Right cardiac atrium (tissue), 5 donors: Measurements from ENCODE around the gene SEMA5A. TPM values are rescaled to one million over a fixed set of nuclear protein-coding genes. Genes with fewer than 3 reads are reported as not detected.
A peak's percentile ranks its signal among the peaks of the same experiment; 100 is the strongest.

Experiments
- ATAC-seq, 2 donors: fragments of 200-7000 bp; cut with Tn5 transposase; one replicate each; pipeline versions ENCODE4 v1.8.0 to v1.9.1; 2020; ENCODE audit warnings: moderate library complexity in 2 of 2, mild to moderate bottlenecking in 1 of 2
- DNase-seq, 3 donors: peaks; one replicate each; pipeline ENCODE4 v3.0.0-alpha.2; 2020
- H3K27ac ChIP-seq: one replicate; pipeline ENCODE4 v1.5.1; 2013; ENCODE audit warnings: mild to moderate bottlenecking, low read length, control low read depth, moderate library complexity
- H3K27me3 ChIP-seq: one replicate; pipeline ENCODE4 v1.6.1; 2013; ENCODE audit not compliant: control insufficient read depth, insufficient read depth
- H3K4me1 ChIP-seq: one replicate; pipeline ENCODE4 v1.6.1; 2013; ENCODE audit warnings: low read length; ENCODE audit not compliant: control insufficient read depth, insufficient read depth
- H3K4me3 ChIP-seq: one replicate; pipeline ENCODE4 v1.5.1; 2013; ENCODE audit warnings: low read length, control low read depth
- H3K9me3 ChIP-seq: one replicate; pipeline ENCODE4 v1.6.1; 2013; ENCODE audit warnings: low read length; ENCODE audit not compliant: control insufficient read depth
- WGBS: extraction: QIAGEN DNeasy Blood & Tissue Kit; methylation state at CpG from one replicate; pipeline ENCODE4 v1.1.7; 2013; 5-methylcytosine and 5-hydroxymethylcytosine counted together
- intact Hi-C, 4 donors: fragments of 100-400 bp; cut with DNase I; formaldehyde crosslinking; loops; one replicate each; pipeline versions ENCODE4 v1.11.0 to v1.14.0; 2022 to 2023
- polyA plus RNA-seq: library from polyadenylated mRNA; stranded (reverse); fragments of 200-250 nt; gene quantifications from one replicate; pipeline ENCODE4 v1.2.3, GENCODE V29; 2013
- total RNA-seq, 4 donors: library from RNA; stranded (reverse); fragmentation: NEBNext Ultra II Directional; extraction: Animal tissue kit (Norgen Biotek cat#: 25700); gene quantifications; one replicate each; pipeline ENCODE4 v1.2.1, GENCODE V29; 2021
- donor health status: healthy with polysubstance abuse.
- donor health status: DM: no; HTN: yes; CAD: no.
- donor health status: DM: no; HTN: no; CAD: no.
- donor health status: DM: no; HTN: yes; CAD: no; lungs with severe emphysema.
- donor health status: DM: yes; HTN: yes; CAD: no.

SEMA5A gene
- total and polyA plus RNA-seq, 5 donors, result 6.7 to 28.2 (median 23.9) TPM

DNA sequence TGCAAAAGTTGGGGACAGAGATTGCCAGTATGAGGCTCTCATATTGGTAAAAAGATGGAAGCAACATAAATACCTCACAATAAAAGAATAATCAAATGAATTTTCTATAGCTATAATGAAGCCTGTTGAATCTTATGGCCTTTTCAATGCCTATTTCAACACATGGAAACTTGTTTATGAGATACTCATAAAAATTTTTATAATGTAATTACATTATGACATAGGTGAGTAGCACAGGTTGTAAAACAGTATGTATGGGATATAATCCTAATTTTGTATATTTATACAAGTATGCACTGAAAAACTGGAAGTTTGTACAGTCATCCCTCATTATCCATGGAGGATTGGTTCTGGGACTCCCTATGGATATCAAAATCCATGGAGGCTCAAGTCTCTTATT, 21.2 kb upstream of the SEMA5A start:
- no peak for DNase-seq
- intact Hi-C loops, result no loop called here
- H3K27ac ChIP-seq, result no peak overlapping the region
- no peak for ATAC-seq
- H3K9me3 ChIP-seq, result peaks cover 5% of the 10 kb centered on the region
- no peaks in the 10 kb centered on the region for H3K4me1 ChIP-seq
- H3K4me3 ChIP-seq, result no peak overlapping the region
- no peaks in the 10 kb centered on the region for H3K27me3 ChIP-seq

DNA sequence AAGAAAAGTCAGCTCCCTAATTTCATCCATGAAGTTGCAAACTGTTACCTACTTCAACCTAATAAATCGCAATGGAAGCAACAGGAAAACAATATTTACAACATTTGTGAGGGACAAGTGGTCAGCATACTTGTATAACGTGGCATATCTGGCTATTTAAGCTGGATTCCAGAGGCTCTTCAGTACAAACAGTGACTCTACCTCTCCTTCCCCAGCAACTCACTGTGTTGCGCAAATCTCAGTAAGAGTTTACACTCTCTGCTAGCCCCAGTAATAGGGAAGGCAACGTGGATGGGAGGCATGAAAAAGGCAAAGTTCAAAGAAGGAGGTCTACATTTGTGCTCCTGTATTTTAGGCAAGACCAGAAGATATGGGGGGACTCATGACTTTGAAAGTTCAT, 18.9 kb upstream of the SEMA5A start:
- Histone ChIP-seq H3K4me1 (no peaks in the 10 kb centered on the region), H3K27ac (no peak overlapping the region), H3K9me3 (peaks cover 5% of the 10 kb centered on the region), H3K27me3 (no peaks in the 10 kb centered on the region), H3K4me3 (no peak overlapping the region)
- ATAC-seq (no peak), DNase-seq (no peak)
- intact Hi-C loops, result no loop called here
- 84% methylated on average over 4 of the region's 4 CpGs for WGBS

DNA sequence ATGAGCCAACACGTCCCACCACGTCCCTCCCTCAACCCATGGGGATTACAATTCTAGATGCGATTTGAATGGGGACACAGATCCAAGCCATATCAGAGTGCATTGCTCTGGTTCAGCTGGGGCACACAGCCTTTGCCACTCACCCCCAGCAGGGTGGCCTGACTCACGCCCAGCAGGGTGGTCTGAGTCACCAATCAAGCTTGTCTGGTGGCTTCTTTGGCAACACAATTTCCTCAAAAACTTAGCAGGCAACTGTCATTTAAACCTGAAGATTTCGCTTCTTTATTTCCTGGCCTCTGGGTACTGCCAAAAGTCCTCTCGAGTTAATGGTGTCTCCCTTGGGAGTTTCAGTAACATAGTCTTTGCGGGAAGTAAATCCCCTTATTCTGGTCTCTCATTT, 16.3 kb upstream of the SEMA5A start:
- ATAC-seq (no peak), DNase-seq (no peak)
- H3K27ac ChIP-seq, result no peak overlapping the region
- H3K27me3 ChIP-seq, result no peaks in the 10 kb centered on the region
- intact Hi-C loops, result no loop called here
- no peaks in the 10 kb centered on the region for H3K4me1 ChIP-seq
- H3K9me3 ChIP-seq, result peaks cover 9% of the 10 kb centered on the region
- H3K4me3 ChIP-seq, result no peak overlapping the region
- WGBS, result 63% methylated on average over 7 of the region's 7 CpGs

DNA sequence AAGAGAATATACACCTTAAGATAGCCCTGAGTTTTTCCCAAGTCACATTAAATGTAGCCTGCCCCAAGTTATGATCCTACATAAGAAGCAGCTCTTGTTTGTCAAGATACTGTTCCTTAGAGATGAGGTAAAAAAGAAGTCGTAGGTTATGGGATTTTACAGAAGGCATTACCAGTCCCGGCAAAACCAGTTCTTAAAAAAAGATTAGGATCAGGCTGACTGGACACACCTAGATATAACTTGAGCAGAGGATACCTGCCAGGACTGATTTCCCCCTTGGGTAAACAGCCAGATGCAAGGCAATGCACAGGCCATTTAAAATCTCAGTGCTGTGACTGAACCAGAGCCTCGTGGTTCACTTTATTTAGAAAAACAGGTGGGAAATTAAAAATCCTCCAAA, 14.1 kb upstream of the SEMA5A start:
- ATAC-seq, result no peak
- Histone ChIP-seq H3K9me3 (peaks cover 11% of the 10 kb centered on the region), H3K4me1 (no peaks in the 10 kb centered on the region), H3K27ac (no peak overlapping the region), H3K4me3 (no peak overlapping the region), H3K27me3 (no peaks in the 10 kb centered on the region)
- 73% methylated on average over 3 of the region's 3 CpGs for WGBS
- intact Hi-C loops, result no loop called here
- DNase-seq, result no peak

DNA sequence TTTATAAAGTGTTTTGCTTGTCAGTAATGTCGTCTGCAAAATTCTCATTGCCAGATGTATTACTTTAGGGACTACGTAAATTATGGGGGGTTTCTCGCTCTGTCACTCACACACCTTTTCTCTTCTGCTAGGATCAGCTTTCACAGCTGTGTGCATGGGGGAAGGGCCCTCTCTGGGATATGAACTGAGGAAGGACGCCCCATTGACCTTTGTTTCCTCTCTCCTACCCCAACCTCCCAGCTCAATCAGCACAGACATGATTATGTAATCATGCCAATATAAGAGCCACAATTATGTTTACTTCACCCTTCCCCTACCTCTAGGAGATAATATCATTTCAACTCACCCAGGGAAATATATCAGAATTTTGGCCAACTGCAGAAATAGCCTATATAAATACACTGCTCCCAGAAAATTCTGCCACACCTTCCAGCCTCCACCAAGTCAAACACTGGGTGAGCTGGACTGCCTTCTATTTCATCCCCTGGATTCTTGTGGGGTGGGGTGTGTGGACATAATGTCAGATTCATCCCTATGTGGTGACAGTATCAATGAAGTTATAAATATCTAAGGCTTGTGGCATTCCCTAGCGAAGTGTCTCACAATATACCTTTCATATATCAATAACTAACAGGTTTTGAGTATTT, 12.6 kb upstream of the SEMA5A start:
- DNase-seq (no peak), ATAC-seq (no peak)
- Histone ChIP-seq H3K4me1 (no peaks in the 10 kb centered on the region), H3K27me3 (no peaks in the 10 kb centered on the region), H3K9me3 (peaks cover 11% of the 10 kb centered on the region), H3K4me3 (no peak overlapping the region), H3K27ac (no peak overlapping the region)
- intact Hi-C loops, result no loop called here
- 66% methylated on average over 5 of the region's 5 CpGs for WGBS

DNA sequence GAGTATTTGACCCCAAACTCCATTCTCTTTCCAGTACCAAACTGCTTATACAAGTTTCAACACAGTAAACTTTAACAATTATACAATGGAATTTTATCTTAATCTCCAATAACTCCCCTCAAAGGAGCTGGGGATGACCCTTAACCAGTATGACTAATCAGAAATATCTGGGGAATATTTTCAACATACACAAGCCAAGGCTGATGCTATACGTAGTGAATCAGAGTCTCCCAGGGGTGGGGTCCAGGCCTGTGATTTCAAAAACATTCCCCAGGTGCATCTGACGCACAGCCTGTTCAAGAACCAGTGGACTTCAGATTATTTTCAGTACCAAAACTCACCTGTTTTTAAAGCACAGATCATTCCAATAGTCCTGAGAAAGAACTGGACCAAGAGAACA, 11.8 kb upstream of the SEMA5A start:
- intact Hi-C loops, result no loop called here
- ATAC-seq, result no peak

DNA sequence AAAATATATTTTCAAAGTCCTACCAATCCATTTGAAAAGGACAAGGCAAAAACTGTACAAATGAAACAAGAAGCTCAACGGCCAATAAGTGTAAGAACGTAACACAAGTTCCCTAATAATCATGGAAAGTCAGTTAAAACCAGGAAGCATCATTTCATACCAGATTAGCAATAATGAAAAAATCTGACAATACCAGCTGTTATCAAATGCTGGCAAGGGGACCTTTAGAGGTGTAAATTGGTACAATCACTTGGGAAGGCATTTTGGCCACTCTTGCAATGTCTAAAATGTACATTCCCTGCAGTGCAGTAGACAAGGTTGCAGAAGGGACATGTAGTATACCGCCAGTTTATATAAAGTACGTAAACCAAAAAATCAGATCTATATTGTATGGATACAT, 10.1 kb upstream of the SEMA5A start:
- Histone ChIP-seq H3K4me3 (no peak overlapping the region), H3K27ac (no peak overlapping the region), H3K9me3 (peaks cover 8% of the 10 kb centered on the region), H3K27me3 (no peaks in the 10 kb centered on the region), H3K4me1 (no peaks in the 10 kb centered on the region)
- 94% methylated on average over 4 of the region's 4 CpGs for WGBS
- DNase-seq (no peak), ATAC-seq (no peak)
- intact Hi-C loops, result no loop called here

More for the DNA sequence above, 11.8 kb upstream of the SEMA5A start:
- Histone ChIP-seq H3K4me3 (no peak overlapping the region), H3K27ac (no peak overlapping the region), H3K9me3 (peaks cover 10% of the 10 kb centered on the region), H3K27me3 (no peaks in the 10 kb centered on the region), H3K4me1 (no peaks in the 10 kb centered on the region)
- DNase-seq, result peak in 1 of 3 donors; percentile 26
- 76% methylated on average over 2 of the region's 2 CpGs for WGBS

DNA sequence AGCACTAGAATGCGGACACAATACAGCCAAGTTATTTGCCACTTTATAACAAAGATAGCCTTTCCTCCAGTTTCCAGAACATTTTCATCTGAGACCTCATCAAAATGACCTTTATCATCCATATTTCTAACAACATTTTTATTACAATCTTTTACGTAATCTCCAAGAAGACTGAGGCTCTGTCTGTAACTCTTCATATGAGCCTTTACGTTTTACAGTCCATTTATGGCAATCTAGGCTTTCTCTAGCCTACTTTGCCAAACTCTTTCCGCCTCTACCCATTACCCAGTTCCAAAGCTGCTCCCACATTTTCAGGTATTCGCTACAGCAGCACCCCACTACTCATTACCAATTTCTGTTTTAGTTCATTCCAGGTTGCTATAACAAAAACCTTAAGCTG, 8.2 kb upstream of the SEMA5A start:
- 91% methylated on average over 5 of the region's 5 CpGs for WGBS
- no peaks in the 10 kb centered on the region for H3K4me1 ChIP-seq
- H3K9me3 ChIP-seq, result peaks cover 8% of the 10 kb centered on the region
- DNase-seq (no peak), ATAC-seq (no peak)
- no peak overlapping the region for H3K4me3 ChIP-seq
- no peaks in the 10 kb centered on the region for H3K27me3 ChIP-seq
- intact Hi-C loops, result no loop called here
- no peak overlapping the region for H3K27ac ChIP-seq

DNA sequence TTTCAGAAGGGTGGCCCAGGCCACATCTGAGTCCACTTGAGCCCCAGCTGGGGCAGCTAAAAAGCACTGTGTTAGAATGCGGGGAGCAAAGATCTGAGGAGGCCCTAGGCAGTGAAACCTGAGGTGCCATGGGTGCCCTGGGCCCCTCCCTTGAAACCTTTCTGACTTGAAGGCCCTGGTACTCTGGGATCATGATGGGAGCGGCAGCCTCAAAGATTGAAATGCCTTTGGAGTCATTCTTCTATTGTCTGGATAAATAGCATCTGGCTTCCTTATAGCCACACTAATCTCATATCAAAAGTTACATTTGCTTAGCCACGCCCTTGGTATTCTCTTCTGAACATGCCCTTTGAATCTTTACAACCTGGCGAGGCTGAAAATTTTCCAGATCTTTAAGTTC, 7.7 kb upstream of the SEMA5A start:
- Histone ChIP-seq H3K9me3 (peaks cover 8% of the 10 kb centered on the region), H3K4me1 (no peaks in the 10 kb centered on the region), H3K4me3 (no peak overlapping the region), H3K27ac (no peak overlapping the region), H3K27me3 (no peaks in the 10 kb centered on the region)
- DNase-seq, result no peak
- WGBS, result 88% methylated on average over 4 of the region's 4 CpGs
- ATAC-seq, result peak in 1 of 2 donors; percentile 38
- intact Hi-C loops, result no loop called here

DNA sequence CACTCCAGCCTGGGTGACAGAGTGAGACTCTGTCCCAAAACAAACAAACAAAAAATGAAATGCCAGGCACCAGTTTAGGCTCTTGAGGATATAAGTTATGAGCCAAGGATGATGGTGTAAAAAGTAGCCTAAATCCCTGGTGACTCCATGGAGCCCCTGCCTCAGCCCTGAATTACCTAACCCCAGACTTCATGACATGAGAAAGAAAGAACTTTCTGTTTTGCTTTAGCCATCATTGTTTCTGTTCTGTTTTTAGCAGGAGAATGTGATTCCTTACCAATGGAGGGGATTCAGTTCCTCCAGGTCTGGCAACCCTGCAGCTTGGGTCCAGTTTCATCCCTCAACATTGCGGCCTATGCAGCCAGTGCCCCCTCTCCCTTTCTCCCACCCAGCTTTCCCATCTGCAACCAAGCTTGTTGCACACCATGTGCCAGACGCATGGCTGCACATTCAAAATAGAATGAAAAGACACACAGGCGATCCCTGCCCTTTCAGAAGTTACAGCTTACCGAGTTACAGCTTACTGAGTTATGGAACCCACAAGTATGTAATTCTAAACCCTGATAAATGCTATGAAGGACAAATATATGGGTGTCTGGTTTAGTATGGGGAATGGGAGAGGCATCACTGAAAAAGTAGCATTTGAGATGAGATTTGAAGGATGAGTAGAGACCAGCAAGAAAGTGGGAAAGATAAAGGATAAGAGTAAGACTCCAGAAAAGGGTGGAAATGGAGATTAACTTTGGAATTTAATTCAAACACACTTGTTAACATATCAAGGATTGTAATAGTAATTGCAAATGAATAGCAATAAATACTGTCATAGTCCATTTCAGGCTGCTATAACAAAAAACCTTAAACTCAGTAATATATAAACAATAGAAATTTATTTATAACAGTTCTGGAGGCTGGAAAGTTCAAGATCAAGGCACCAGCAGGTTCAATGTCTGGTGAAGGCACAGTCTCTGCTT, 6.0 kb upstream of the SEMA5A start:
- intact Hi-C loops, result no loop called here

DNA sequence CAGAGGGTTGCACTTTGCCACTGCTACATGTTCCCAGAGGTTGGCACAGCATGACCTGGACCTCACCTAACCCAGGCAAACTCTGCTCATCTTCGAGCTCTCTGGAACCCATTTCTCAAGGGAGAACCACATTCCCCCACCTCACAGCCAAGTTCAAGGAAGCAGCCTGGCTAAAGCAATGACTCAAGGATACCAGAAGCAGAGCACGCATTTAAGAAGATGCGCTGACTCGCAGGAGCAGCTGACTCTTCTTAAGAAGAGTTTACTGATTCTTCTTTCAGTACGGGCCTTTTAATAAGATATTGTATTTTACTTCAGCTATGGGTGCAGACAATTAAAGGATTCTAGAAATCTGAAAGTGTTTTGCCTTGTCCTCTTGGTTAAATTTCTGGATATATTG, 4.1 kb upstream of the SEMA5A start:
- no peak overlapping the region for H3K4me3 ChIP-seq
- H3K27ac ChIP-seq, result no peak overlapping the region
- ATAC-seq, result no peak
- intact Hi-C loops, result loop anchor here in 2 of 4 donors (5.0 to 10.0 kb wide), 3 partner anchors 185 to 265 kb away; no protein-coding TSS in a partner anchor
- DNase-seq, result no peak
- WGBS, result 83% methylated on average over 5 of the region's 5 CpGs
- H3K9me3 ChIP-seq, result no peaks in the 10 kb centered on the region
- no peaks in the 10 kb centered on the region for H3K27me3 ChIP-seq
- H3K4me1 ChIP-seq, result no peaks in the 10 kb centered on the region

More for the DNA sequence above, 6.0 kb upstream of the SEMA5A start:
- Histone ChIP-seq H3K9me3 (peaks cover 2% of the 10 kb centered on the region), H3K27ac (no peak overlapping the region), H3K4me1 (no peaks in the 10 kb centered on the region), H3K27me3 (no peaks in the 10 kb centered on the region), H3K4me3 (no peak overlapping the region)
- DNase-seq, result no peak
- WGBS, result 91% methylated on average over 4 of the region's 4 CpGs
- no peak for ATAC-seq
